Retinal pigment epithelial cell (primary cell): ENCODE measurements around the gene NAPA.

Experiments
- DNase-seq: peaks from one replicate; pipeline ENCODE4 v3.0.0-alpha.2; 2010; ENCODE audit warnings: low read depth
- H3K4me3 ChIP-seq: 2 replicates; pipeline ENCODE4 v1.5.1; 2011; ENCODE audit warnings: mild to moderate bottlenecking, low read length, control low read depth, moderate library complexity
- CTCF ChIP-seq: conservative IDR thresholded peaks from 2 replicates; pipeline ENCODE4 v1.5.1; 2011; ENCODE audit warnings: low read depth, low read length, control low read depth, inconsistent platforms

Gene NAPA

GRCh38 chr19:47470447-47471195 is 44.2 kb downstream of the NAPA start:
- DNase-seq = no peak
- H3K4me3 ChIP-seq = no peak overlapping the region
- no peak for TF ChIP-seq CTCF

GRCh38 chr19:47469719-47470118 is 45.1 kb downstream of the NAPA start:
- H3K4me3 ChIP-seq = no peak overlapping the region
- no peak for TF ChIP-seq CTCF

GRCh38 chr19:47469363-47469700 is 45.5 kb downstream of the NAPA start:
- no peak for TF ChIP-seq CTCF
- no peak for DNase-seq
- no peak overlapping the region for H3K4me3 ChIP-seq

More at GRCh38 chr19:47469719-47470118, 45.1 kb downstream of the NAPA start:
- DNase-seq = no peak

GRCh38 chr19:47467914-47468313 is 46.9 kb downstream of the NAPA start:
- H3K4me3 ChIP-seq = no peak overlapping the region
- no peak for DNase-seq
- TF ChIP-seq CTCF = no peak

GRCh38 chr19:47465957-47466356 is 48.9 kb downstream of the NAPA start:
- DNase-seq = no peak
- no peak for TF ChIP-seq CTCF
- no peak overlapping the region for H3K4me3 ChIP-seq

GRCh38 chr19:47464675-47465419 is 50.0 kb downstream of the NAPA start:
- TF ChIP-seq CTCF = no peak
- no peak overlapping the region for H3K4me3 ChIP-seq

GRCh38 chr19:47461876-47462275 is 53.0 kb downstream of the NAPA start:
- DNase-seq = no peak
- no peak for TF ChIP-seq CTCF
- H3K4me3 ChIP-seq = no peak overlapping the region

More at GRCh38 chr19:47464675-47465419, 50.0 kb downstream of the NAPA start:
- DNase-seq = no peak
